ENCODE data around the gene ERBIN. TPM values are rescaled to one million over a fixed set of nuclear protein-coding genes. Genes with fewer than 3 reads are reported as not detected.
"Not testable (repeated sequence)": the region's sequence is repeated elsewhere in the genome, so short reads cannot be mapped to it uniquely, and the experiment has no call there.

Gene ERBIN
- total RNA-seq, 1 donor from 2014 or later = 54.1 TPM

- no peak for DNase-seq (ENCODE audit: low read depth, low spot score)
These were observed 77.8 kb downstream of the ERBIN start for GRCh38 chr5:66004216-66004615.

- DNase-seq (ENCODE audit: low read depth, low spot score) = no peak
These were observed 82.9 kb downstream of the ERBIN start for GRCh38 chr5:66009277-66009676.

GRCh38 chr5:66010476-66010875 lies 84.1 kb downstream of the ERBIN start:
- DNase-seq (ENCODE audit: low read depth, low spot score) = no peak

GRCh38 chr5:66012271-66012670 lies 85.9 kb downstream of the ERBIN start:
- DNase-seq (ENCODE audit: low read depth, low spot score) = no peak

DNA sequence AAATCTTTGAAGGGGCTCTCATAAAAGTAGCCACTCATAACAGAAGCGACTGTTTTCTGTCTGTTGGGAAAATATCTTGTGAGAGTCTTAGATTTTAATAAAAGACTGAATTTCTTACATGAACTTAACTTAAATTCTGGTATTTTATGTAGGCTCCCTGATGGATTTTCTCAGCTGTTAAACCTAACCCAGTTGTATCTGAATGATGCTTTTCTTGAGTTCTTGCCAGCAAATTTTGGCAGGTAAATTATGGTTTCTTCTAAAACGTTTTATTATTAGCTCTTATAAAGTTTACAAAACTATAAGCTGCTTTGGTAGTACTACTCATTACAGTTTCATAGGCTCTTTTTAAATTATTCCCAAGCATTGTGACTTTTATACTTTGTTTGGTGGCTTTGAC lies 87.0 kb downstream of the ERBIN start:
- DNase-seq (ENCODE audit: low read depth, low spot score) = no peak

DNA sequence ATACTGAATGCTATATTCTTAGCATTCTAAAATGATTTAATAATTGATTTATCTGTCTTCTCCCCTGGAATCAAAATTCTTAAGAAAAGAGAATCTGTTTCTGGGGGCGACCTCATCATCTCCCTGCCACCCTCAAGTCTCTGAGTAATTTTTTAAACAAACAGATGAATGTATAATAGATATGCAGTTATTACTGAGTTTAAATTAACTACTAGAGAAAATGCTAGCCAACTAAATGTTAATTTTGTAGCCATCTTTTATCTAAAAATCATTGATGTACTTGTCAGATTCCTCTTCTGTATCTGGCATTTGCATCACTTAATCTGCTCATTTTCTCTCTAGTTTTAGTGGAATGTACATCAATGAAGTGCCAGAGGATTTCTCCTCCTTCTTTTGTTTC lies 87.5 kb downstream of the ERBIN start:
- no peak for DNase-seq (ENCODE audit: low read depth, low spot score)

DNA sequence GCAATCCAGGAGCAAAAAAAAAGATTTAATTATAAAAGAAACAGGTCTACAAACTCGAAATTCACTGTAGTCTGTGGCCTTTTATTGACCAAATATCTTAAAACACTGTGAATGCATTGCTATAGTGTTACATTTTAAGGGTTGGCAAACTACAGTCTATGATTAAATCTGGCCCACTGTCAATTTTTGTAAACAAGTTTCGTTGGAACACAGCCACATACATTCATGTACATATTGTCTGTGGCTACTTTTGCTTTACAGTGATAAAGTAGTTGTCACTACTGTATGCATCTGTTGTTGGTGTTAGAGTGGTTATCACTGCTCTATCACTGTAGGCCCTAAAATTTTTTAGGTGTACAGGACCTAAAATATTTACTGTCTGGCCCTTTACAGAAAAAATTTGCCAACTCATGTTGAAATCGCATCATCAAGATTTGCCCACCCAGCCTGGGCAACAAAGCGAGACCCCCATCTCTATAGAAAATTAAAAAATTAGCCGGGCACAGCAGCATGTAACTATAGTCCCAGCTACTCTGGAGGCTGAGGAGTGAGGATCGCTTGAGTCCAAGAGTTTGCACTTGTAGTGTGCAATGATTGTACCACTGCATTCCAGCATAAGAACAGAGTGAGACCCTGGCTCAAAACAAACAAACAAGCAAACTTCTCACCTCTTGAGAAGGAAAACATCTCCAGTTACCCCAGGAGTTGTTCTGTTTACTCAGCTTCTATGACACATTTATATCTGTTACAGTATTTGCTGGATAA lies 89.0 kb downstream of the ERBIN start:
- no peak for DNase-seq (ENCODE audit: low read depth, low spot score)

DNA sequence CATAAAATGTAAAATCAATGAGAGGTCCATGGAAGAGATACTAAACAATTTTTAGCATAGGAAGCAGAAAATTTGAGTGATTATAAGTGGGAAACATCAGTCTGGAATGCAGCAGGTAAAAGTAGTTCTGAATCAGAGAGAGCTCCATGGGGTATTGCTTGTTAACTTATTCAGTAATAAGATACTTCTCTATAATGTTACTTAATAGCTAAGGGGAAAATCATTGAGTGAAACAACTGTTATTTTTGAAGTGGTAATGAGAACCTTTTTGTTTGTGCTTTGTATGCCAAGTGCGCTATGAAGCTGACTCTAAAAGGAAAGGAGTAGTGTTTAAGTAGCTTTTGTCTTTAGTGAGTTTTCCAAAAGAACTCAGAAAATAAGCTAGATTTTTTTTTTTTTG lies 95.2 kb downstream of the ERBIN start:
- DNase-seq (ENCODE audit: low read depth, low spot score) = no peak

DNA sequence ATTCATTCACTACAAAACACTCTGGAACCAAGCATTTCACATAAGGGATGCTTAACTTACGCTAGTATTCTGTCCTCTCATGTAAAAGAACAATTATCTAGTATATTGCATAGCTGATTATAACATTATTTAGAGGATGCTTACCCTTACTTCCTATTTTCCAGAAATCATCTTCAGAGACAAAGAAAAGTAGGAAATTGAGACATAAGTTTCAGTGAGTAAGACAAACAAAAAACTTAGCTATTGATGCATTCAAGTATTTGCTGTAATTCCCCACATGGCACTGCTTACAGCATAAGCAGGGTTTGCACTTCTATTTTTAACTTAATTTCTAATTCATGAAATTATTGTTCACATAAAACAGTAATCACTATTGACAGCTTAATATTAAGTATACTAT lies 112.9 kb downstream of the ERBIN start:
- no peak for DNase-seq (ENCODE audit: low read depth, low spot score)

GRCh38 chr5:66039701-66040100 lies 113.3 kb downstream of the ERBIN start:
- no peak for DNase-seq (ENCODE audit: low read depth, low spot score)

- DNase-seq (ENCODE audit: low read depth, low spot score) = no peak
These were observed 115.3 kb downstream of the ERBIN start for GRCh38 chr5:66041627-66042026.

GRCh38 chr5:66057239-66057638 lies 130.9 kb downstream of the ERBIN start:
- no peak for DNase-seq (ENCODE audit: low read depth, low spot score)

DNA sequence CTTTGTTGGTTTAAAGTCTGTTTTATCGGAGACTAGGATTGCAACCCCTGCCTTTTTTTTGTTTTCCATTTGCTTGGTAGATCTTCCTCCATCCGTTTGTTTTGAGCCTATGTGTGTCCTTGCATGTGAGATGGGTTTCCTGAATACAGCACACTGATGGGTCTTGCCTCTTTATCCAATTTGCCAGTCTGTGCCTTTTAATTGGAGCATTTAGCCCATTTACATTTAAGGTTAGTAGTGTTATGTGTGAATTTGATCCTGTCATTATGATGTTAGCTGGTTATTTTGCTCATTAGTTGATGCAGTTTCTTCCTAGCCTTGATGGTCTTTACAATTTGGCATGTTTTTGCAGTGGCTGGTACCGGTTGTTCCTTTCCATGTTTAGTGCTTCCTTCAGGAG lies 134.9 kb downstream of the ERBIN start:
- DNase-seq (ENCODE audit: low read depth, low spot score) = not testable (repeated sequence)

GRCh38 chr5:66063061-66063460 lies 136.7 kb downstream of the ERBIN start:
- DNase-seq (ENCODE audit: low read depth, low spot score) = not testable (repeated sequence)

- no peak for DNase-seq (ENCODE audit: low read depth, low spot score)
These were observed 140.5 kb downstream of the ERBIN start for GRCh38 chr5:66066826-66067225.

DNA sequence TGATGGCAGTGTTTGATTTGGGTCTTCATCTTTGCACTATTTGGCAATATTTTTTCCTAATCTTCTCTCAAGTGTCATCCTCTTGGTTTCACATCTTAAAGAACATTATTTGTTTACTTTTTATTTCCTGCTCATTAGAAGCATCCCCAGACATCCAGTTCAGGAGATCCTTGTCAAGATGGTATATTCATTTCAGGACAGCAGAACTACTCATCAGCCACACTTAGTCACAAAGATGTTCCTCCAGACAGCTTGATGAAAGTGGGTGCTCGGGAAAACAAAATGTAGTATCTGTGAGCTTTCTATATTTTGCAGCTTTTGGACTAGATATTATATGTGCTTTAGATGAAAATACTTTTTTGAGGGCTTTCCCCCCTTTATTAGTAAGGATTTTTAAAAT lies 145.7 kb downstream of the ERBIN start:
- DNase-seq (ENCODE audit: low read depth, low spot score) = no peak

GRCh38 chr5:66074901-66075300 lies 148.5 kb downstream of the ERBIN start:
- no peak for DNase-seq (ENCODE audit: low read depth, low spot score)

GRCh38 chr5:66080664-66081063 lies 154.3 kb downstream of the ERBIN start:
- no peak for DNase-seq (ENCODE audit: low read depth, low spot score)

DNA sequence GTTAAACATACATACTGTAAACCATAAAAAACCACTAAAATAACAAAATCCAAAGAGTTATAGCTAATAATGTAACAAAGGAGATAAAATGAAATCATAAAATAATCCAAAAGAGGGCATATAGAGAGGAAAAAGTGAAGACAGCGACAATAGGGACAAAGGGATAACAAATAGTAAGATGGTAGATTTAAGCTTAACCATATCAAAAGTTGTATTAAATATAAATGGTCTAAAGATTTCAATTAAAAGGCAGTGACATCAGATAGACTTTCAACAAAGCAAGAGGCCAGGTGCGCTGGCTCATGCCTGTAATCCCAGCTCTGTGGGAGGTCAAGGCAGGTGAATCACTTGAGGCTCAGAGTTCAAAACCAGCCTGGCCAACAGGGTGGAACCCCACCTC lies 163.0 kb downstream of the ERBIN start:
- no peak for DNase-seq (ENCODE audit: low read depth, low spot score)

DNA sequence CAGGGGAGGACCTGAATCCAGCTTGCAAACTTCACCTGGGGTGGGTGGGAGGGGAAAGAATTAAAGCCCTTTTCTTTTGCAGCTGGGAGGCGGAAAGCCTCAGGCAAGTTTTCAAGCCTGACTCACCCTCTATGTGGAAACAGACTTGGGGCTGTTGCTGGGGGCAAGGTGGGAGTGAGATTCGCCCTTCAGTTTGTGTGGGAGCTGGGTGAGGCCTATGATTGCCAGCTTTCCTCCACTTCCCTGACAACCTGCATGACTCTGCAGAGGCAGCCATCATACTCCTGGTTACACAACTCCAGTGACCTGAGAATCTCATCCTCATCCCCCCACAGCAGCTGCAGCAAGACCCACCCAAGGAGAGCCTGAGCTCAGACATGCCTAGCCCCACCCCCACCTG lies 174.5 kb downstream of the ERBIN start:
- no peak for DNase-seq (ENCODE audit: low read depth, low spot score)

GRCh38 chr5:66113160-66113559 lies 186.8 kb downstream of the ERBIN start:
- DNase-seq (ENCODE audit: low read depth, low spot score) = no peak

DNA sequence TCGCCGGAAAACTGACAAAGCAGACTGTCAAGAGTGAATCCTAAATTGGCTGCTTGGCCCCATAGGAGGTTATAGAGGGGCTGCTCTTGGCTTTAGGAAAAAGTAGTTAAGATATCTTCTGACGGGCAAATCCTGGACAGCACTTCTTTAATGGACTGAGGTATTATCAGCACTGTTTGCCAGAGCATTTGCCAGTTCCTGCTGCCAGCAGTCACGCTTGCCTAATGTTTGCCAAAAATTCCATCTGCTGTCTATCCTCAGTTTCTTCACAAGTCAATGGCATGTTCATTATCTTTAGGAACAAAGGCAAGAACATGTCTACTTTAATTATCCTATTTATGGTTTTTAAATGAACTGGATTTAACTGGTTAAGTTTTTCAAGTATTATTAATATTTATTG lies 191.9 kb downstream of the ERBIN start:
- DNase-seq (ENCODE audit: low read depth, low spot score) = no peak

- DNase-seq (ENCODE audit: low read depth, low spot score) = no peak
These were observed 196.1 kb downstream of the ERBIN start for GRCh38 chr5:66122379-66123034.
